HepG2 (cell line): ENCODE results near the gene ZBTB7C. TPM values are rescaled to one million over a fixed set of nuclear protein-coding genes. Genes with fewer than 3 reads are reported as not detected.

Experiments
- ATAC-seq: fragments of 200-7000 bp; cut with Tn5 transposase; 3 replicates; pipeline ENCODE4 v1.9.1; 2020; ENCODE audit warnings: mild to moderate bottlenecking, moderate library complexity
- BruUV-seq: library from RNA; stranded (reverse); fragments of 400-500 nt; replicated peaks from 2 replicates; lab custom pipeline; 2021; lab: Mats Ljungman, UMichigan
- CTCF ChIA-PET: fragments of 300-600 bp; formaldehyde crosslinking; extraction: SDS; loops from one replicate; lab custom pipeline; 2021; ENCODE audit warnings: low total read pairs, inconsistent platforms, low intra/inter-chr PET ratio; lab: Yijun Ruan, JAX
- POLR2A ChIA-PET: fragments of 350-600 bp; sonication (Branson Sonifier 250); formaldehyde crosslinking; loops from one replicate; lab custom pipeline; 2020; ENCODE audit warnings: antibody characterized with exemption, inconsistent platforms; lab: Yijun Ruan, JAX
- DNase-seq: peaks from one replicate; pipeline ENCODE4 v3.0.0-alpha.2; 2015; ENCODE audit warnings: low spot score
- FAIRE-seq: peaks from 3 replicates; lab custom pipeline; 2011; peaks lifted over from hg19 to GRCh38; lab: Jason Lieb, UNC
- H2AFZ ChIP-seq: one replicate; pipeline ENCODE4 v1.6.1; 2011; ENCODE audit warnings: low read length, inconsistent platforms
- H3K27ac ChIP-seq: fragments of 300-600 bp; 3 replicates; pipeline ENCODE4 v1.8.0; 2011; ENCODE audit warnings: mixed run types, mild to moderate bottlenecking, mixed read lengths, low read length, inconsistent platforms; ENCODE audit not compliant: insufficient read depth; ENCODE audit errors: extremely low read length
- H3K27me3 ChIP-seq, 2 experiments: fragments of 200-600 bp in 1 of 2; 2 replicates in 1 of 2; 3 replicates in 1 of 2; pipeline versions ENCODE4 v1.6.0 to v1.8.0; 2011; ENCODE audit warnings: low read length in 2 of 2, mild to moderate bottlenecking in 2 of 2, moderate library complexity in 2 of 2, inconsistent platforms in 1 of 2; ENCODE audit not compliant: insufficient read depth in 2 of 2, control insufficient read depth in 1 of 2
- H3K36me3 ChIP-seq, 2 experiments: fragments of 200-600 bp in 1 of 2; replicated peaks in 1 of 2; 2 replicates in 1 of 2; 3 replicates in 1 of 2; pipeline versions ENCODE4 v1.5.1 to v1.8.0; 2011; ENCODE audit warnings: low read length in 2 of 2, inconsistent platforms in 1 of 2; ENCODE audit not compliant: insufficient read depth in 2 of 2, control insufficient read depth in 1 of 2
- H3K4me1 ChIP-seq: 2 replicates; pipeline ENCODE4 v1.5.1; 2012; ENCODE audit warnings: low read length, inconsistent platforms; ENCODE audit not compliant: insufficient read depth
- H3K4me2 ChIP-seq: 2 replicates; pipeline ENCODE4 v1.6.0; 2011; ENCODE audit warnings: low read depth, low read length, inconsistent platforms
- H3K4me3 ChIP-seq, 3 experiments: fragments of 200-600 bp in 1 of 3; sonication (generic), shearing (Covaris generic) in 1 of 3; replicated peaks in 1 of 3; 2 replicates each; pipeline ENCODE4 v1.5.1; 2011 to 2016; ENCODE audit warnings: low read length in 3 of 3, inconsistent platforms in 2 of 3, low read depth in 2 of 3, mild to moderate bottlenecking in 2 of 3, control low read depth in 1 of 3, mixed read lengths in 1 of 3; ENCODE audit not compliant: insufficient read depth in 1 of 3
- H3K79me2 ChIP-seq: one replicate; pipeline ENCODE4 v1.6.1; 2011; ENCODE audit warnings: low read length, inconsistent platforms; ENCODE audit not compliant: insufficient read depth
- H3K9ac ChIP-seq: 2 replicates; pipeline ENCODE4 v1.6.0; 2011; ENCODE audit warnings: mild to moderate bottlenecking, low read depth, low read length, inconsistent platforms; ENCODE audit not compliant: insufficient read depth
- H3K9me3 ChIP-seq: 2 replicates; pipeline ENCODE4 v1.5.1; 2012; ENCODE audit warnings: mild to moderate bottlenecking, low read length
- H4K20me1 ChIP-seq: 2 replicates; pipeline ENCODE4 v1.6.0; 2011; ENCODE audit warnings: inconsistent platforms, mild to moderate bottlenecking, low read length, moderate library complexity; ENCODE audit not compliant: insufficient read depth
- ATF7-NPFF ChIP-seq: sonication (generic); formaldehyde crosslinking; IDR thresholded peaks from 2 replicates; pipeline ENCODE4 v1.8.1; 2023; ENCODE audit warnings: mild to moderate bottlenecking, low read depth, missing genetic modification reagents, moderate library complexity
- JUNB ChIP-seq: sonication (generic); formaldehyde crosslinking; IDR thresholded peaks from 2 replicates; pipeline ENCODE4 v1.8.0; 2022; ENCODE audit warnings: missing genetic modification reagents, mild to moderate bottlenecking, borderline replicate concordance
- MZF1 ChIP-seq: sonication (generic); formaldehyde crosslinking; IDR thresholded peaks from 2 replicates; pipeline ENCODE4 v1.8.1; 2023; ENCODE audit warnings: mild to moderate bottlenecking, missing genetic modification reagents, borderline replicate concordance
- POLR2AphosphoS2 ChIP-seq: IDR thresholded peaks from 2 replicates; pipeline ENCODE4 v1.6.1; 2011; ENCODE audit warnings: low read depth, low read length, improper control_type of control experiment
- RBFOX2 ChIP-seq: fragments of 200-400 bp; formaldehyde crosslinking; IDR thresholded peaks from 2 replicates; pipeline ENCODE4 v1.6.1; 2017; ENCODE audit warnings: low read depth, mild to moderate bottlenecking, low read length
- REL ChIP-seq: sonication (generic); formaldehyde crosslinking; conservative IDR thresholded peaks from 2 replicates; pipeline ENCODE4 v1.8.0; 2022; ENCODE audit warnings: mild to moderate bottlenecking, missing genetic modification reagents, moderate library complexity
- SMARCE1 ChIP-seq: fragments of 450-650 bp; IDR thresholded peaks from 2 replicates; pipeline ENCODE4 v1.6.1; 2017; ENCODE audit warnings: borderline replicate concordance
- U2AF2 ChIP-seq: fragments of 200-400 bp; formaldehyde crosslinking; IDR thresholded peaks from 2 replicates; pipeline ENCODE4 v1.6.1; 2017; ENCODE audit warnings: low read depth, mild to moderate bottlenecking, low read length
- ZNF569 ChIP-seq: sonication (generic); formaldehyde crosslinking; IDR thresholded peaks from 2 replicates; pipeline ENCODE4 v1.5.0; 2020; ENCODE audit warnings: mild to moderate bottlenecking, missing genetic modification reagents, moderate library complexity, borderline replicate concordance
- WGBS: methylation state at CpG from one replicate; pipeline ENCODE4 v1.1.6; 2017; ENCODE audit warnings: low lambda C conversion rate; 5-methylcytosine and 5-hydroxymethylcytosine counted together
- in situ Hi-C: cut with HindIII; loops from 2 replicates; pipeline ENCODE4 v1.10.0; 2017; ENCODE audit warnings: low pct_unique_long_range_greater_than_20kb; ENCODE audit not compliant: extremely low pct_ligation_motif_present
- intact Hi-C: fragments of 100-400 bp; cut with micrococcal nuclease; formaldehyde crosslinking; loops from one replicate; pipeline ENCODE4 v1.10.0; 2022; ENCODE audit not compliant: unreplicated experiment
- polyA plus RNA-seq, 8 experiments: library from polyadenylated mRNA; depleted of rRNA in 3 of 8; stranded (reverse) in 7 of 8; unstranded in 1 of 8; fragments of >200 nt; fragmentation: Illumina TruSeq in 4 of 8; extraction: Trizol in 4 of 8; gene quantifications; 2 replicates each; pipeline versions ENCODE4 v1.2.1 to v1.2.3, GENCODE V29; 2011 to 2016; ENCODE audit warnings: low read depth in 4 of 8, missing spikeins in 1 of 8, mixed read lengths in 1 of 8; ENCODE audit not compliant: insufficient read depth in 1 of 8
- total RNA-seq, 5 experiments: library from RNA; depleted of rRNA; stranded (reverse); fragments of >200 nt; fragmentation: Illumina TruSeq; extraction: Trizol; gene quantifications; 2 replicates each; pipeline ENCODE4 v1.2.3, GENCODE V29; 2016; ENCODE audit warnings: low read depth in 1 of 5
- TF ChIP-seq, protein P1 (sequence below): sonication (generic); formaldehyde crosslinking; IDR thresholded peaks from 2 replicates; pipeline ENCODE4 v1.4.0; 2020; ENCODE audit warnings: missing genetic modification reagents
- TF ChIP-seq, protein P2 (sequence below): sonication (generic); formaldehyde crosslinking; IDR thresholded peaks from 2 replicates; pipeline ENCODE4 v1.9.0; 2022; ENCODE audit warnings: low read depth, missing genetic modification reagents

The ZBTB7C gene
- total and polyA plus RNA-seq, 2 of the 13 experiments (the other 11 are each of a cell fraction or from before 2014, with no cell fraction given) = 0.01 to 0.04 TPM

DNA sequence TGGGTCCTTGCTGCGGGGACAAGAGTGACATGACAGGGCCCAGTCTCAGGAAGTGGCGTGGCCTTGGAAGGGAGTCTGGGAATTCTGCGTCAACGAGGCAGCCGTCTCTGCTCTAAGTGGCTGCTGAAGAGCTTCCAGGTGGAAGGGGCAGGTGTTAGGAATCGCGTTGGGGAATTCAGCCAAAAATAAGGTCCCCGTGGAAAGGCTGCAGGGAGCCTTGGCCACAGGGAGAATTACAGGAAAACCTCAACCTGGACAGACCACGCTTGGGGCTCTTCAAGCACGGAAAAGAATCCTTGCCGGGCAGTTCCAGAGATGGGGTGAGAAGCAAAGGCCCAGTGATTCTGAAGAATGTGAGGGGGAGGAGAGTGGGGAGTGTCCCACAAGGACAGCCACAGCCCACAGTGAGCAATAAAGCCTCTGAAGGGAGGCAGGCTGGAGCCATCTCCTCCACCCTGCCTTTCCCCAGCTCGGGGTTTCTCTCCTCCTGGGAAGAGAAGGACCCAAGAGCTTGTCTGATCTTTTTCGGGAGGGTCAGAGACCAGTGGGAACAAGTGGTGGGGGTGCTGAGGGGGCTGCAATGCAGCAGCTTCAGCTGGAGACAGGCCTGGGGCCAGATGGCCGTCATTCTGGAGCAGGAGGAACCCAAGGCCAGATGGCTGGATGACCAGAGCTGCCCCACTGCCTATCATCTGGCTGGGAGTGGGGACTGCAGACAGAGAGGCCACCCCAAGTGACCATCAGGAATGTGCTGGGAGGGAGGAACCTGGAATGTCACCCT, 372.4 kb downstream of the ZBTB7C start (continued):
- TF ChIP-seq JUNB (CRISPR knock-in tag) = no peak
- no peak for TF ChIP-seq MZF1
- no peak for TF ChIP-seq ZNF569 (CRISPR knock-in tag)
- TF ChIP-seq SMARCE1 = no peak
- TF ChIP-seq ATF7-NPFF (CRISPR knock-in tag) = no peak
- no peak for TF ChIP-seq RBFOX2
- no peak for TF ChIP-seq POLR2AphosphoS2
- TF ChIP-seq U2AF2 = no peak
- TF ChIP-seq, all 625 proteins: peak for 0

DNA sequence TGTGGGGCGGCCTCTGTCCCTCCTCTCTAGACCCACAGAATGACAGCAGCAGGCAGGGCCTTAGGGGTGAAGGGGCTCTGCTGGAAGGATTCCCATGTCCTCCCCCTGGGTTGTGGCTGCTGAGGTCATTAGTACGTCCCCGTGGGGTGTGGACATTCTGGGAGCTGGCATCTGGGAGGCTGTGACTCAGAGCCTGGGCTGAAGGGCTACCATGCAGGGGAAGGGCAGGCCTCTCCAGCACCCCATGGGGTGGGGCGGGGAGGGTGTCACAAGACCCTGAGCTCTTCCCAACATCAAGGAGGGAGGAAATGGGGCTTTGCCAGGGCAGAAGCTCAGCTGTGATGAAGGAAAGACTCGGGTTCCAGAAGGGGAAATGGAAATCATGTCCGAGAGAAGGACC, 373.0 kb downstream of the ZBTB7C start:
- no peak for ATAC-seq
- Histone ChIP-seq H3K9me3 (no peaks in the 10 kb centered on the region), H3K4me1 (no peaks in the 10 kb centered on the region), H3K9ac (no peak overlapping the region), H2AFZ (no peak overlapping the region), H3K4me3 (no peak overlapping the region), H3K79me2 (no peaks in the 10 kb centered on the region), H4K20me1 (no peaks in the 10 kb centered on the region), H3K4me2 (no peak overlapping the region), H3K36me3 (no peaks in the 10 kb centered on the region), H3K27me3 (peaks cover 2 to 27% of the 10 kb centered on the region in 2 experiments; a peak in 4 of 5 replicates), H3K27ac (no peak overlapping the region)
- no peak for FAIRE-seq
- DNase-seq = no peak
- POLR2A ChIA-PET = no interaction called here
- intact Hi-C loops = no loop called here
- WGBS = 13% methylated on average over 6 of the region's 6 CpGs
- CTCF ChIA-PET = interaction anchor here (1.9 kb wide), 1 partner anchor 410 kb away, joined by 6 read pairs; no protein-coding TSS in a partner anchor
- in situ Hi-C loops = loop anchor here (5.0 to 10.0 kb wide), 2 partner anchors 309 to 411 kb away; no protein-coding TSS in a partner anchor
- BruUV-seq = no TSS peak
- TF ChIP-seq REL (CRISPR knock-in tag) = no peak
- TF ChIP-seq, protein P1, sequence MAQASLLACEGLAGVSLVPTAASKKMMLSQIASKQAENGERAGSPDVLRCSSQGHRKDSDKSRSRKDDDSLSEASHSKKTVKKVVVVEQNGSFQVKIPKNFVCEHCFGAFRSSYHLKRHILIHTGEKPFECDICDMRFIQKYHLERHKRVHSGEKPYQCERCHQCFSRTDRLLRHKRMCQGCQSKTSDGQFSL (CRISPR knock-in tag) = no peak
- TF ChIP-seq, protein P2, sequence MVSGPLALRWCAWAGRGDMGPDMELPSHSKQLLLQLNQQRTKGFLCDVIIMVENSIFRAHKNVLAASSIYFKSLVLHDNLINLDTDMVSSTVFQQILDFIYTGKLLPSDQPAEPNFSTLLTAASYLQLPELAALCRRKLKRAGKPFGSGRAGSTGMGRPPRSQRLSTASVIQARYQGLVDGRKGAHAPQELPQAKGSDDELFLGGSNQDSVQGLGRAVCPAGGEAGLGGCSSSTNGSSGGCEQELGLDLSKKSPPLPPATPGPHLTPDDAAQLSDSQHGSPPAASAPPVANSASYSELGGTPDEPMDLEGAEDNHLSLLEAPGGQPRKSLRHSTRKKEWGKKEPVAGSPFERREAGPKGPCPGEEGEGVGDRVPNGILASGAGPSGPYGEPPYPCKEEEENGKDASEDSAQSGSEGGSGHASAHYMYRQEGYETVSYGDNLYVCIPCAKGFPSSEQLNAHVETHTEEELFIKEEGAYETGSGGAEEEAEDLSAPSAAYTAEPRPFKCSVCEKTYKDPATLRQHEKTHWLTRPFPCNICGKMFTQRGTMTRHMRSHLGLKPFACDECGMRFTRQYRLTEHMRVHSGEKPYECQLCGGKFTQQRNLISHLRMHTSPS (CRISPR knock-in tag) = no peak
